Measurements from ENCODE around the gene STXBP5.
"Not testable (repeated sequence)": the region's sequence is repeated elsewhere in the genome, so short reads cannot be mapped to it uniquely, and the experiment has no call there.

The STXBP5 gene

GRCh38 chr6:147226163-147226724 is 22.0 kb downstream of the STXBP5 start:
- DNase-seq: no peak
- TF ChIP-seq POLR2A (IDR thresholded peaks at IDR 0.05; ENCODE audit: low read length) (no peak), GATA1 (IDR thresholded peaks at IDR 0.05; ENCODE audit: low read depth, low read length) (no peak)

GRCh38 chr6:147226877-147227276 is 22.7 kb downstream of the STXBP5 start:
- DNase-seq: no peak
- TF ChIP-seq POLR2A (IDR thresholded peaks at IDR 0.05; ENCODE audit: low read length) (no peak), GATA1 (IDR thresholded peaks at IDR 0.05; ENCODE audit: low read depth, low read length) (no peak)

- TF ChIP-seq GATA1 (IDR thresholded peaks at IDR 0.05; ENCODE audit: low read depth, low read length) (no peak), POLR2A (IDR thresholded peaks at IDR 0.05; ENCODE audit: low read length) (no peak)
- DNase-seq: no peak
These were observed 23.6 kb downstream of the STXBP5 start for GRCh38 chr6:147227770-147228320.

GRCh38 chr6:147231589-147231988 is 27.4 kb downstream of the STXBP5 start:
- TF ChIP-seq POLR2A (IDR thresholded peaks at IDR 0.05; ENCODE audit: low read length) (no peak), GATA1 (IDR thresholded peaks at IDR 0.05; ENCODE audit: low read depth, low read length) (no peak)
- no peak for DNase-seq

- TF ChIP-seq GATA1 (IDR thresholded peaks at IDR 0.05; ENCODE audit: low read depth, low read length): no peak
- TF ChIP-seq POLR2A (IDR thresholded peaks at IDR 0.05; ENCODE audit: low read length): no peak
- DNase-seq: no peak
These were observed 30.5 kb downstream of the STXBP5 start for GRCh38 chr6:147234685-147235084.

GRCh38 chr6:147238164-147238563 is 33.9 kb downstream of the STXBP5 start:
- no peak for DNase-seq
- TF ChIP-seq GATA1 (IDR thresholded peaks at IDR 0.05; ENCODE audit: low read depth, low read length) (no peak), POLR2A (IDR thresholded peaks at IDR 0.05; ENCODE audit: low read length) (no peak)

- no peak for TF ChIP-seq POLR2A (IDR thresholded peaks at IDR 0.05; ENCODE audit: low read length)
- no peak for TF ChIP-seq GATA1 (IDR thresholded peaks at IDR 0.05; ENCODE audit: low read depth, low read length)
- DNase-seq: no peak
These were observed 34.7 kb downstream of the STXBP5 start for GRCh38 chr6:147238906-147239305.

GRCh38 chr6:147244832-147245231 is 40.6 kb downstream of the STXBP5 start:
- TF ChIP-seq POLR2A (IDR thresholded peaks at IDR 0.05; ENCODE audit: low read length): no peak
- TF ChIP-seq GATA1 (IDR thresholded peaks at IDR 0.05; ENCODE audit: low read depth, low read length): no peak
- no peak for DNase-seq

GRCh38 chr6:147245693-147246092 is 41.5 kb downstream of the STXBP5 start:
- no peak for DNase-seq
- TF ChIP-seq POLR2A (IDR thresholded peaks at IDR 0.05; ENCODE audit: low read length) (no peak), GATA1 (IDR thresholded peaks at IDR 0.05; ENCODE audit: low read depth, low read length) (no peak)

- TF ChIP-seq POLR2A (IDR thresholded peaks at IDR 0.05; ENCODE audit: low read length) (no peak), GATA1 (IDR thresholded peaks at IDR 0.05; ENCODE audit: low read depth, low read length) (no peak)
- no peak for DNase-seq
These were observed 42.8 kb downstream of the STXBP5 start for GRCh38 chr6:147246853-147247635.

- TF ChIP-seq POLR2A (IDR thresholded peaks at IDR 0.05; ENCODE audit: low read length) (no peak), GATA1 (IDR thresholded peaks at IDR 0.05; ENCODE audit: low read depth, low read length) (no peak)
- DNase-seq: no peak
These were observed 44.6 kb downstream of the STXBP5 start for GRCh38 chr6:147248859-147249258.

- no peak for DNase-seq
- TF ChIP-seq GATA1 (IDR thresholded peaks at IDR 0.05; ENCODE audit: low read depth, low read length) (no peak), POLR2A (IDR thresholded peaks at IDR 0.05; ENCODE audit: low read length) (no peak)
These were observed 46.9 kb downstream of the STXBP5 start for GRCh38 chr6:147251072-147251471.

GRCh38 chr6:147254929-147255473 is 50.8 kb downstream of the STXBP5 start:
- DNase-seq: not testable (repeated sequence)

- no peak for DNase-seq
- TF ChIP-seq POLR2A (IDR thresholded peaks at IDR 0.05; ENCODE audit: low read length) (no peak), GATA1 (IDR thresholded peaks at IDR 0.05; ENCODE audit: low read depth, low read length) (no peak)
These were observed 51.9 kb downstream of the STXBP5 start for GRCh38 chr6:147255948-147256674.
